Measurements from ENCODE around the gene C2CD3.
"Not testable (repeated sequence)": the region's sequence is repeated elsewhere in the genome, so short reads cannot be mapped to it uniquely, and the experiment has no call there.

Gene C2CD3

GRCh38 chr11:74084796-74085541, 85.8 kb downstream of the C2CD3 start:
- CTCF ChIA-PET: no interaction called here
- Mint-ChIP-seq H3K27ac (no peak overlapping the region), H3K4me3 (no peak overlapping the region), H3K4me1 (no peaks in the 10 kb centered on the region), H3K9me3 (no peaks in the 10 kb centered on the region), H3K36me3 (peaks cover 32% of the 10 kb centered on the region), H3K27me3 (no peaks in the 10 kb centered on the region)
- no peak for DNase-seq

- CTCF ChIA-PET, H3K27me3 Mint-ChIP-seq, H3K9me3 Mint-ChIP-seq, H3K4me3 Mint-ChIP-seq, H3K4me1 Mint-ChIP-seq, DNase-seq, H3K27ac Mint-ChIP-seq: not testable (repeated sequence)
- H3K36me3 Mint-ChIP-seq: peaks cover 32% of the 10 kb centered on the region
Observed at GRCh38 chr11:74083927-74084326, 86.9 kb downstream of the C2CD3 start.

GRCh38 chr11:74081428-74081827, 89.4 kb downstream of the C2CD3 start:
- H3K36me3 Mint-ChIP-seq: peaks cover 41% of the 10 kb centered on the region

GRCh38 chr11:74077193-74077592, 93.6 kb downstream of the C2CD3 start:
- peaks cover 30% of the 10 kb centered on the region for H3K36me3 Mint-ChIP-seq

More at GRCh38 chr11:74081428-74081827, 89.4 kb downstream of the C2CD3 start:
- H3K27ac Mint-ChIP-seq: no peak overlapping the region
- CTCF ChIA-PET: no interaction called here
- no peaks in the 10 kb centered on the region for H3K4me1 Mint-ChIP-seq
- H3K27me3 Mint-ChIP-seq: no peaks in the 10 kb centered on the region
- H3K4me3 Mint-ChIP-seq: no peak overlapping the region
- H3K9me3 Mint-ChIP-seq: no peaks in the 10 kb centered on the region
- DNase-seq: no peak

GRCh38 chr11:74072721-74073120, 98.1 kb downstream of the C2CD3 start:
- Mint-ChIP-seq H3K4me3 (no peak overlapping the region), H3K27ac (no peak overlapping the region), H3K4me1 (no peaks in the 10 kb centered on the region), H3K27me3 (no peaks in the 10 kb centered on the region), H3K9me3 (no peaks in the 10 kb centered on the region), H3K36me3 (peaks cover 38% of the 10 kb centered on the region)
- CTCF ChIA-PET: no interaction called here
- no peak for DNase-seq

More at GRCh38 chr11:74077193-74077592, 93.6 kb downstream of the C2CD3 start:
- H3K4me1 Mint-ChIP-seq: no peaks in the 10 kb centered on the region
- no peaks in the 10 kb centered on the region for H3K27me3 Mint-ChIP-seq
- CTCF ChIA-PET: no interaction called here
- H3K9me3 Mint-ChIP-seq: no peaks in the 10 kb centered on the region
- DNase-seq: no peak
- H3K4me3 Mint-ChIP-seq: no peak overlapping the region
- H3K27ac Mint-ChIP-seq: no peak overlapping the region

GRCh38 chr11:74072286-74072685, 98.5 kb downstream of the C2CD3 start:
- Mint-ChIP-seq H3K9me3 (no peaks in the 10 kb centered on the region), H3K4me1 (no peaks in the 10 kb centered on the region), H3K36me3 (peaks cover 35% of the 10 kb centered on the region), H3K4me3 (no peak overlapping the region), H3K27me3 (no peaks in the 10 kb centered on the region), H3K27ac (no peak overlapping the region)
- CTCF ChIA-PET: no interaction called here
- no peak for DNase-seq

GRCh38 chr11:74070723-74071492, 99.9 kb downstream of the C2CD3 start:
- Mint-ChIP-seq H3K4me3 (no peak overlapping the region), H3K27ac (no peak overlapping the region), H3K9me3 (no peaks in the 10 kb centered on the region), H3K4me1 (no peaks in the 10 kb centered on the region), H3K27me3 (no peaks in the 10 kb centered on the region), H3K36me3 (peaks cover 35% of the 10 kb centered on the region)
- CTCF ChIA-PET: no interaction called here
- DNase-seq: no peak

GRCh38 chr11:74069146-74070046, 101.4 kb downstream of the C2CD3 start:
- H3K4me3 Mint-ChIP-seq: no peak overlapping the region
- CTCF ChIA-PET: no interaction called here
- no peak overlapping the region for H3K27ac Mint-ChIP-seq
- no peak for DNase-seq
- no peaks in the 10 kb centered on the region for H3K27me3 Mint-ChIP-seq
- H3K4me1 Mint-ChIP-seq: no peaks in the 10 kb centered on the region
- no peaks in the 10 kb centered on the region for H3K9me3 Mint-ChIP-seq
- peaks cover 45% of the 10 kb centered on the region for H3K36me3 Mint-ChIP-seq

- H3K27ac Mint-ChIP-seq, H3K27me3 Mint-ChIP-seq, H3K4me3 Mint-ChIP-seq, H3K9me3 Mint-ChIP-seq, DNase-seq, H3K4me1 Mint-ChIP-seq: not testable (repeated sequence)
- CTCF ChIA-PET: interaction anchor here (0.6 kb wide), 1 partner anchor 10 kb away, joined by 3 read pairs; no protein-coding TSS in a partner anchor
- peaks cover 46% of the 10 kb centered on the region for H3K36me3 Mint-ChIP-seq
Observed at GRCh38 chr11:74066663-74067062, 104.1 kb downstream of the C2CD3 start.

GRCh38 chr11:74065534-74065933, 105.3 kb downstream of the C2CD3 start:
- DNase-seq, CTCF ChIA-PET, H3K4me3 Mint-ChIP-seq, H3K27me3 Mint-ChIP-seq, H3K9me3 Mint-ChIP-seq, H3K27ac Mint-ChIP-seq, H3K4me1 Mint-ChIP-seq: not testable (repeated sequence)
- peaks cover 47% of the 10 kb centered on the region for H3K36me3 Mint-ChIP-seq

- CTCF ChIA-PET, H3K9me3 Mint-ChIP-seq, H3K27me3 Mint-ChIP-seq, H3K4me3 Mint-ChIP-seq, DNase-seq, H3K27ac Mint-ChIP-seq, H3K4me1 Mint-ChIP-seq: not testable (repeated sequence)
- H3K36me3 Mint-ChIP-seq: peaks cover 49% of the 10 kb centered on the region
Observed at GRCh38 chr11:74063628-74064027, 107.2 kb downstream of the C2CD3 start.

- DNase-seq, H3K9me3 Mint-ChIP-seq, H3K4me1 Mint-ChIP-seq, H3K27me3 Mint-ChIP-seq, H3K4me3 Mint-ChIP-seq, CTCF ChIA-PET, H3K27ac Mint-ChIP-seq: not testable (repeated sequence)
- peaks cover 53% of the 10 kb centered on the region for H3K36me3 Mint-ChIP-seq
Observed at GRCh38 chr11:74061599-74061998, 109.2 kb downstream of the C2CD3 start.

- peaks cover 6% of the 10 kb centered on the region for H3K4me1 Mint-ChIP-seq
- peaks cover 40% of the 10 kb centered on the region for H3K36me3 Mint-ChIP-seq
- H3K27me3 Mint-ChIP-seq: no peaks in the 10 kb centered on the region
- CTCF ChIA-PET: no interaction called here
- H3K27ac Mint-ChIP-seq: peak overlapping the region; percentile 7
- peaks cover 5% of the 10 kb centered on the region for H3K9me3 Mint-ChIP-seq
- H3K4me3 Mint-ChIP-seq: no peak overlapping the region
- DNase-seq: no peak
Observed at GRCh38 chr11:74057249-74058151, 113.3 kb downstream of the C2CD3 start.

Measured in activated naive CD4-positive, alpha-beta T cell treated with anti-CD3 and anti-CD28 coated beads, Interleukin-2, amount 10 ng/mL, durations not matched to agents 7 days and 5 days (primary cell).